ENCODE measurements around the gene SP100.

SP100 gene

DNA sequence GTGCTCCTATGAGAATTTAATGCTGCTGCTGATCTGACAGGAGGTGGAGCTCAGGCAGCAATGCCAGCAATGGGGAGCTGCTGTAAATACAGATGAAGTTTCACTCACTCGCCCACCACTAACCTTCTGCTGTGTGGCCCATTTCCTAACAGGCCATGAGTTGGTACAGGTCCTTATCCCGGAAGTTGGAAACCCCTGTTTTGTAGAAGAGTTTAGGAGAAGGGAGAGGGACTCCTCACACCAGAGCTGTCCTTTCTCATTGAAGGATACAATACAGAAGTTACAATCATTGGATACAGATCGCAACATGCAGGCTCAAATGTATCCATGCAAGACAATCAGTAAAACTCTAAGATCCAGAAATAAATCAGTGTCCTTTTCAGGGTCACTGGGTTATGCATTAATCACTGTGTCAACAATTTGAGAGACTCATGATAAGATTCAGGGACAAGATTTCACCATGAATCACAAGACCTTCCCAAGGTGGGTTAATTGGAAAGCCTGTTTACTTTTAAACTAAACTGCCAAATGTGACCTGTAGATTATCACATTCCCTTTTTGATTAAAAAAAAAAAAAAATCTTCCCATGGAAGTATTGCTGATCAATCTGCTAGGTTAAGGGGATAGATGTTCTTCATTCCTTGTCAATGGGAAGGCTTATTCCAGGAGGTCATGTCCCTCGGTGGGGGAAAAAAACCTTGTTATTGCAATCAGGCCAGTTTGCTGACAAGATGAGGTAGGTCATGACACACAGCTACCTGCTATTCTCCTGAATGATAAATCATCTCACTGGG is 97.2 kb downstream of the SP100 start:
- H3K27me3 ChIP-seq (ENCODE audit: low read depth, low read length): no peaks in the 10 kb centered on the region
- peaks cover 0 to 50% of the 10 kb centered on the region in 2 donors for H3K36me3 ChIP-seq (ENCODE audit: control insufficient read depth in 1 of 2, insufficient read depth in 2 of 2, low read length in 2 of 2)

DNA sequence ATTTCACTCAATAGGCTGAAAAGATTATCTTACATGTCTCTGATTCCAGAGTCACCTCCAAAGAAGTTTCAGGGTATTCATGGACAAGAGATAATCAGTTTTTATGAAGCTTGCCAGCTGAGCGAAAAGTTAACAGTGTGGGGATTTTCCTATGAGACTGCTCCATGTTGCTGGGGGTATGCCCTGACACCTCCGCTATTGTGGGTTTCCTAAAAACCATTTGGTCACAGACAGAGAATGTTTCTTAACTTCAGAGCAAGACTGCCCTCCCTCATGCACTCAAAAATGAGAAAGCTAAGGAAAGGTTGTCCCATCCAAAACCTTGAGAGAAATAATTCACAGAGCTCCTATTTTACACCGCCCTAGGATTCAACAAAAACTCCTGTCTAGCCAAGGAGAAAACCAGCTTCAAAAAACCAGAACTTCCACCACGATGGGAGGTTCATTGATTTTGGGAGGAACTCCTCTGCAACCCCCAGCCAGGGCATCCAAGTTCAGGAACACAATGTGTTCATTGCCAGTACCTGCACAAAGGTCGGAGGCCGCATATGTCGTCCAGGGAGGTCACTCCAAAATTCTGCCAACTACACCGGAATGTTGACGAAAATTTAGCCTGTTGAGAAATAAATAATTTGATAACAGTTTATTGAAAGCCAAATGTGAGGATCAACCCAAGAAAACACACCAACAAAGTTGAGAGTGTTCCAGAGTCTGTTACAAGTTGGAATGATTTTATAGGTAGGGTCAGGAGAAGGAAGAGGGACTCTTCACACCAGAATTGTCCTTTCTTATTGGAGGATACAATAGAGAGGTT is 104.3 kb downstream of the SP100 start:
- peaks cover 11 to 12% of the 10 kb centered on the region in 2 donors for H3K9me3 ChIP-seq (ENCODE audit: control insufficient read depth in 1 of 2, low read length in 2 of 2)
- H3K36me3 ChIP-seq (ENCODE audit: control insufficient read depth in 1 of 2, insufficient read depth in 2 of 2, low read length in 2 of 2): no peaks in the 10 kb centered on the region
- no peaks in the 10 kb centered on the region for H3K4me1 ChIP-seq (ENCODE audit: control insufficient read depth in 1 of 2, insufficient read depth in 2 of 2, low read length in 2 of 2)
- no peak overlapping the region for H3K4me3 ChIP-seq (ENCODE audit: low read depth in 1 of 2, low read length in 2 of 2)
- H3K27ac ChIP-seq (ENCODE audit: low read length): no peak overlapping the region
- H3K27me3 ChIP-seq (ENCODE audit: low read depth, low read length): no peaks in the 10 kb centered on the region

More for the DNA sequence above, 97.2 kb downstream of the SP100 start:
- Histone ChIP-seq H3K27ac (ENCODE audit: low read length) (no peak overlapping the region), H3K4me1 (ENCODE audit: control insufficient read depth in 1 of 2, insufficient read depth in 2 of 2, low read length in 2 of 2) (no peaks in the 10 kb centered on the region), H3K9me3 (ENCODE audit: control insufficient read depth in 1 of 2, low read length in 2 of 2) (no peaks in the 10 kb centered on the region), H3K4me3 (ENCODE audit: low read depth in 1 of 2, low read length in 2 of 2) (no peak overlapping the region)

- Histone ChIP-seq H3K27ac (ENCODE audit: low read length) (no peak overlapping the region), H3K4me3 (ENCODE audit: low read depth in 1 of 2, low read length in 2 of 2) (no peak overlapping the region), H3K36me3 (ENCODE audit: control insufficient read depth in 1 of 2, insufficient read depth in 2 of 2, low read length in 2 of 2) (no peaks in the 10 kb centered on the region), H3K9me3 (ENCODE audit: control insufficient read depth in 1 of 2, low read length in 2 of 2) (peaks cover 11 to 12% of the 10 kb centered on the region in 2 donors), H3K4me1 (ENCODE audit: control insufficient read depth in 1 of 2, insufficient read depth in 2 of 2, low read length in 2 of 2) (no peaks in the 10 kb centered on the region), H3K27me3 (ENCODE audit: low read depth, low read length) (no peaks in the 10 kb centered on the region)
These were observed 104.8 kb downstream of the SP100 start for GRCh38 chr2:230520875-230521155.

DNA sequence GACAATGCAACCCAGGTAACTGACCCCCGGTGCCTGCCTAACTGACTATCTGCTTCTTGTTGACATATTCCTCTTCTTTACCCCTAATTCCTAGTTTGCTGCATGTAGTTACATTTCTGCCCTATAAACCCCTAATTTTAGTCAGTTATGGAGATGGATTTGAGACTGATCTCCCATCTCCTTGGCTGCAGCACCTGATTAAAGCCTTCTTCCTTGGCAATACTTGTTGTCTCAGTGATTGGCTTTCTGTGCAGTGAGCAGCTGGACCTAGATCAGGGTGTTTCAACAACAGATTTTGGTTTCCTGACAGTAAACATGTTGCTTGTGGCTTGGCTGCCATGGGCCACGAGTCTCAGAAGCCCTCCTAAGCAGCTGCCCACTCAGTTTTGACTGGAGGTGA is 105.4 kb downstream of the SP100 start:
- no peaks in the 10 kb centered on the region for H3K4me1 ChIP-seq (ENCODE audit: control insufficient read depth in 1 of 2, insufficient read depth in 2 of 2, low read length in 2 of 2)
- H3K4me3 ChIP-seq (ENCODE audit: low read depth in 1 of 2, low read length in 2 of 2): no peak overlapping the region
- no peaks in the 10 kb centered on the region for H3K27me3 ChIP-seq (ENCODE audit: low read depth, low read length)
- no peak overlapping the region for H3K27ac ChIP-seq (ENCODE audit: low read length)
- peaks cover 11 to 12% of the 10 kb centered on the region in 2 donors for H3K9me3 ChIP-seq (ENCODE audit: control insufficient read depth in 1 of 2, low read length in 2 of 2)
- no peaks in the 10 kb centered on the region for H3K36me3 ChIP-seq (ENCODE audit: control insufficient read depth in 1 of 2, insufficient read depth in 2 of 2, low read length in 2 of 2)

DNA sequence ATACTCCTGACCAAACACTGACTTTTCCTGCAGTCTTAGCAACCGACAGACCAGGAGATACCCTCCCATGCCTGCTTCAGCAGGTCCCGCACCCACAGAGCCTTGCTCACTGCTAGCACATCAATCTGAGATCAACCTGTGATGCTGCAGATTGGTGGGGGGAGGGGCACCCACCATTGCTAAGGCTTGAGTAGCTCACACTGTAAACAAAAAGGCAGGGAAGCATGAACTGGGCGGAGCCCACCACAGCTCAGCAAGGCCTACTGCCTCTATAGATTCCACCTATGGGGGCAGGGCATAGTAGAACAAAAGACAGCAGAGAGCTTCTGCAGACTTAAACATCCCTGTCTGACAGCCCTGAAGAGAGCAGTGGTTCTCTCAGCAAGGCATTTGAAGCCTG is 109.7 kb downstream of the SP100 start:
- H3K27me3 ChIP-seq (ENCODE audit: low read depth, low read length): no peaks in the 10 kb centered on the region
- H3K4me1 ChIP-seq (ENCODE audit: control insufficient read depth in 1 of 2, insufficient read depth in 2 of 2, low read length in 2 of 2): no peaks in the 10 kb centered on the region
- no peaks in the 10 kb centered on the region for H3K36me3 ChIP-seq (ENCODE audit: control insufficient read depth in 1 of 2, insufficient read depth in 2 of 2, low read length in 2 of 2)
- H3K27ac ChIP-seq (ENCODE audit: low read length): no peak overlapping the region
- no peak overlapping the region for H3K4me3 ChIP-seq (ENCODE audit: low read depth in 1 of 2, low read length in 2 of 2)
- peaks cover 9 to 12% of the 10 kb centered on the region in 2 donors for H3K9me3 ChIP-seq (ENCODE audit: control insufficient read depth in 1 of 2, low read length in 2 of 2)

DNA sequence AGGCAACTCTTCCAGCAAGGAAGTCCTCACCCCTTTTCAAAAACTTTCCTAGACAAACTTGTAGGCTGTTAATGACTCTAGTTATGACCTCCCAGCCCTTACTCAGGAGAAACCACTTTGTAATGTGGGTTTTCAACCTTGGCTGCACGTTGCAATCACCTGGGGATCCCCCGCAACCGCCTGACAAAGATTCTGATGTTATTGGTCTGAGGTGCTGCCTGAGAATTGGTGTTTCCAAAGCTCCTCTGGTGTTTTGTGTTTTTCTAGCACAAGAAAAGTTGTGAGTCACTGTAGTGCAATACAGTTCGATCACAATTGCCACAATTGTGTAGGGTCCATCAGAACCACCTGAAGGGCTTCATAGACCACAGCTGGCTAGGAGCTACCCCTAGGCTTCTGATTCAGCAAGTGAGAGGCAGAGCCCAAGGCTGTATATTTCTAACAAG is 121.6 kb downstream of the SP100 start:
- Histone ChIP-seq H3K27me3 (ENCODE audit: low read depth, low read length) (no peaks in the 10 kb centered on the region), H3K36me3 (ENCODE audit: control insufficient read depth in 1 of 2, insufficient read depth in 2 of 2, low read length in 2 of 2) (peaks cover 7 to 26% of the 10 kb centered on the region in 2 donors), H3K9me3 (ENCODE audit: control insufficient read depth in 1 of 2, low read length in 2 of 2) (no peaks in the 10 kb centered on the region), H3K4me3 (ENCODE audit: low read depth in 1 of 2, low read length in 2 of 2) (no peak overlapping the region), H3K27ac (ENCODE audit: low read length) (no peak overlapping the region), H3K4me1 (ENCODE audit: control insufficient read depth in 1 of 2, insufficient read depth in 2 of 2, low read length in 2 of 2) (no peaks in the 10 kb centered on the region)

DNA sequence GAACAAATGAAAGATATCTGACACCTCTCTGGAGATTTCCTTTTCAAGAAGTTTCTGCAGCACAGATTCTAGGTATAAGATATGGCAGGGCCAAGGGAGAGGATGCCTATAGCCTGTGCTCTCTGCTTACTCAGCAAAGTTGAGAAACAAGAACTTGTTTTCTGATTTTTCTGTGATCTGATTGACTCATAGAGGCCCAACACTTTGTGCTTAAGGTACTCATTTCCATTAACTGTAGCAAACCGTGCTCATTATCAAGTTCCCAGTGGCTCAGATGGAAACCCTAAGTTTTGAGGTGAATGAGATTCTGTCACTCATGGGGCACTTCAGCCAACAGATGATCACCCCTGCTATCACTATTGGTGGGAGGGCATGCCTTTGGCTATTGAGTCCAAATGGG is 124.3 kb downstream of the SP100 start:
- H3K4me1 ChIP-seq (ENCODE audit: control insufficient read depth in 1 of 2, insufficient read depth in 2 of 2, low read length in 2 of 2): no peaks in the 10 kb centered on the region
- no peak overlapping the region for H3K4me3 ChIP-seq (ENCODE audit: low read depth in 1 of 2, low read length in 2 of 2)
- H3K36me3 ChIP-seq (ENCODE audit: control insufficient read depth in 1 of 2, insufficient read depth in 2 of 2, low read length in 2 of 2): peaks cover 7 to 41% of the 10 kb centered on the region in 2 donors
- H3K9me3 ChIP-seq (ENCODE audit: control insufficient read depth in 1 of 2, low read length in 2 of 2): peaks cover 0 to 5% of the 10 kb centered on the region in 2 donors
- H3K27ac ChIP-seq (ENCODE audit: low read length): no peak overlapping the region
- H3K27me3 ChIP-seq (ENCODE audit: low read depth, low read length): no peaks in the 10 kb centered on the region

- Histone ChIP-seq H3K4me3 (ENCODE audit: low read depth in 1 of 2, low read length in 2 of 2) (no peak overlapping the region), H3K27me3 (ENCODE audit: low read depth, low read length) (no peaks in the 10 kb centered on the region), H3K27ac (ENCODE audit: low read length) (no peak overlapping the region), H3K36me3 (ENCODE audit: control insufficient read depth in 1 of 2, insufficient read depth in 2 of 2, low read length in 2 of 2) (peaks cover 7 to 41% of the 10 kb centered on the region in 2 donors), H3K9me3 (ENCODE audit: control insufficient read depth in 1 of 2, low read length in 2 of 2) (peaks cover 0 to 5% of the 10 kb centered on the region in 2 donors), H3K4me1 (ENCODE audit: control insufficient read depth in 1 of 2, insufficient read depth in 2 of 2, low read length in 2 of 2) (no peaks in the 10 kb centered on the region)
These were observed 126.0 kb downstream of the SP100 start for GRCh38 chr2:230541934-230542380.

- Histone ChIP-seq H3K4me3 (ENCODE audit: low read depth in 1 of 2, low read length in 2 of 2) (no peak overlapping the region), H3K36me3 (ENCODE audit: control insufficient read depth in 1 of 2, insufficient read depth in 2 of 2, low read length in 2 of 2) (peaks cover 7 to 41% of the 10 kb centered on the region in 2 donors), H3K9me3 (ENCODE audit: control insufficient read depth in 1 of 2, low read length in 2 of 2) (peaks cover 0 to 5% of the 10 kb centered on the region in 2 donors), H3K4me1 (ENCODE audit: control insufficient read depth in 1 of 2, insufficient read depth in 2 of 2, low read length in 2 of 2) (no peaks in the 10 kb centered on the region), H3K27ac (ENCODE audit: low read length) (no peak overlapping the region), H3K27me3 (ENCODE audit: low read depth, low read length) (no peaks in the 10 kb centered on the region)
These were observed 126.8 kb downstream of the SP100 start for GRCh38 chr2:230542751-230543150.

GRCh38 chr2:230552181-230552580 is 136.2 kb downstream of the SP100 start:
- Histone ChIP-seq H3K9me3 (ENCODE audit: control insufficient read depth in 1 of 2, low read length in 2 of 2) (peaks cover 0 to 5% of the 10 kb centered on the region in 2 donors), H3K4me3 (ENCODE audit: low read depth in 1 of 2, low read length in 2 of 2) (no peak overlapping the region)

GRCh38 chr2:230557065-230557464 is 141.1 kb downstream of the SP100 start:
- H3K9me3 ChIP-seq (ENCODE audit: control insufficient read depth in 1 of 2, low read length in 2 of 2): peaks cover 0 to 5% of the 10 kb centered on the region in 2 donors
- H3K36me3 ChIP-seq (ENCODE audit: control insufficient read depth in 1 of 2, insufficient read depth in 2 of 2, low read length in 2 of 2): no peaks in the 10 kb centered on the region
- no peak overlapping the region for H3K4me3 ChIP-seq (ENCODE audit: low read depth in 1 of 2, low read length in 2 of 2)
- no peaks in the 10 kb centered on the region for H3K27me3 ChIP-seq (ENCODE audit: low read depth, low read length)
- no peaks in the 10 kb centered on the region for H3K4me1 ChIP-seq (ENCODE audit: control insufficient read depth in 1 of 2, insufficient read depth in 2 of 2, low read length in 2 of 2)
- H3K27ac ChIP-seq (ENCODE audit: low read length): no peak overlapping the region

More at GRCh38 chr2:230552181-230552580, 136.2 kb downstream of the SP100 start:
- H3K36me3 ChIP-seq (ENCODE audit: control insufficient read depth in 1 of 2, insufficient read depth in 2 of 2, low read length in 2 of 2): no peaks in the 10 kb centered on the region
- H3K27me3 ChIP-seq (ENCODE audit: low read depth, low read length): no peaks in the 10 kb centered on the region
- H3K4me1 ChIP-seq (ENCODE audit: control insufficient read depth in 1 of 2, insufficient read depth in 2 of 2, low read length in 2 of 2): no peaks in the 10 kb centered on the region
- H3K27ac ChIP-seq (ENCODE audit: low read length): no peak overlapping the region
